PC-3 (cell line): ENCODE measurements around the gene BPGM. TPM values are rescaled to one million over a fixed set of nuclear protein-coding genes. Genes with fewer than 3 reads are reported as not detected.

Source experiments
- ATAC-seq: fragments of 200-7000 bp; cut with Tn5 transposase; 2 replicates; pipeline ENCODE4 v1.9.1; 2020; ENCODE audit warnings: mild to moderate bottlenecking, moderate library complexity
- BruUV-seq: library from RNA; stranded (reverse); fragments of 400-500 nt; replicated peaks from 2 replicates; lab custom pipeline; 2021; lab: Mats Ljungman, UMichigan
- CTCF ChIA-PET: fragments of 300-600 bp; sonication (Branson Sonifier 250); formaldehyde crosslinking; loops from one replicate; lab custom pipeline; 2022; ENCODE audit warnings: antibody characterized with exemption; lab: Charles Lee
- POLR2A ChIA-PET: fragments of 300-600 bp; sonication (Branson Sonifier 250); formaldehyde crosslinking; loops from one replicate; lab custom pipeline; 2022; ENCODE audit warnings: antibody characterized with exemption; ENCODE audit not compliant: unreplicated experiment; lab: Charles Lee
- DNase-seq: peaks from one replicate; pipeline ENCODE4 v3.0.0-alpha.2; 2015
- H2AFZ ChIP-seq: fragments of 300-600 bp; sonication (generic); 2 replicates; pipeline ENCODE4 v1.6.0; 2016; ENCODE audit warnings: antibody characterized with exemption, low read length
- H3F3A ChIP-seq: fragments of 300-600 bp; sonication (generic); one replicate; pipeline ENCODE4 v1.6.0; 2017; ENCODE audit warnings: antibody characterized with exemption, low read length, control low read depth, mild to moderate bottlenecking; ENCODE audit not compliant: unreplicated experiment
- H3K27ac ChIP-seq: fragments of 300-600 bp; sonication (generic); 2 replicates; pipeline ENCODE4 v1.5.1; 2016; ENCODE audit warnings: mild to moderate bottlenecking, low read length
- H3K27me3 ChIP-seq: fragments of 300-600 bp; sonication (generic); 2 replicates; pipeline ENCODE4 v1.6.1; 2016; ENCODE audit warnings: low read length, mixed read lengths
- H3K36me3 ChIP-seq: fragments of 300-600 bp; sonication (generic); 2 replicates; pipeline ENCODE4 v1.6.1; 2016; ENCODE audit warnings: low read depth, mixed run types, low read length, mixed read lengths
- H3K4me1 ChIP-seq: fragments of 300-600 bp; sonication (generic); 2 replicates; pipeline ENCODE4 v1.5.1; 2016; ENCODE audit warnings: low read length; ENCODE audit not compliant: insufficient read depth
- H3K4me2 ChIP-seq: fragments of 300-600 bp; sonication (generic); 2 replicates; pipeline ENCODE4 v1.6.0; 2016; ENCODE audit warnings: low read length
- H3K4me3 ChIP-seq: fragments of 300-600 bp; sonication (generic); 2 replicates; pipeline ENCODE4 v1.5.1; 2016; ENCODE audit warnings: mild to moderate bottlenecking, low read length, mixed read lengths
- H3K79me2 ChIP-seq: fragments of 300-600 bp; sonication (generic); 2 replicates; pipeline ENCODE4 v1.6.1; 2017; ENCODE audit warnings: low read length, mixed read lengths
- H3K9ac ChIP-seq: fragments of 300-600 bp; sonication (generic); 2 replicates; pipeline ENCODE4 v1.6.0; 2016; ENCODE audit warnings: mild to moderate bottlenecking, low read length
- H3K9me2 ChIP-seq: fragments of 300-600 bp; sonication (generic); replicated peaks from 2 replicates; pipeline ENCODE4 v1.6.1; 2016; ENCODE audit warnings: mixed run types, low read length, mixed read lengths
- H3K9me3 ChIP-seq: fragments of 300-600 bp; sonication (generic); 2 replicates; pipeline ENCODE4 v1.6.1; 2016; ENCODE audit warnings: low read length, mixed read lengths
- H4K20me1 ChIP-seq: fragments of 300-600 bp; sonication (generic); 2 replicates; pipeline ENCODE4 v1.6.1; 2016; ENCODE audit warnings: low read length, mixed read lengths
- CTCF ChIP-seq: fragments of 300-600 bp; sonication (generic); conservative IDR thresholded peaks from 2 replicates; pipeline ENCODE4 v1.5.1; 2017; ENCODE audit warnings: antibody characterized with exemption, low read depth, mild to moderate bottlenecking, low read length
- EZH2 ChIP-seq: fragments of 300-600 bp; sonication (generic); IDR thresholded peaks from one replicate; pipeline ENCODE4 v1.6.1; 2017; ENCODE audit warnings: antibody characterized with exemption, mild to moderate bottlenecking, low read length; ENCODE audit not compliant: unreplicated experiment
- EZH2phosphoT487 ChIP-seq: fragments of 300-600 bp; sonication (generic); IDR thresholded peaks from 2 replicates; pipeline ENCODE4 v1.6.1; 2018; ENCODE audit warnings: mild to moderate bottlenecking, antibody characterized with exemption, low read length, borderline replicate concordance
- intact Hi-C: fragments of 100-400 bp; cut with micrococcal nuclease; formaldehyde crosslinking; loops from 2 replicates; pipeline ENCODE4 v1.9.0; 2023
- total RNA-seq: library from RNA; depleted of rRNA; stranded (reverse); fragments of >200 nt; gene quantifications from 2 replicates; pipeline ENCODE4 v1.2.3, GENCODE V29; 2014; rRNA removed

Gene BPGM
- total RNA-seq, 1 experiment from 2014 or later = 14.6 TPM

GRCh38 chr7:134727711-134728110 lies 81.1 kb downstream of the BPGM start:
- no peaks in the 10 kb centered on the region for H3K27me3 ChIP-seq
- BruUV-seq = no TSS peak
- intact Hi-C loops = no loop called here
- no peak overlapping the region for H3K9ac ChIP-seq
- H3F3A ChIP-seq = no peaks in the 10 kb centered on the region
- TF ChIP-seq CTCF (no peak), EZH2phosphoT487 (no peak), EZH2 (no peak)
- H3K4me3 ChIP-seq = no peak overlapping the region
- no peaks in the 10 kb centered on the region for H3K36me3 ChIP-seq
- ChIA-PET CTCF (no interaction called here), POLR2A (no interaction called here)
- no peaks in the 10 kb centered on the region for H4K20me1 ChIP-seq
- no peaks in the 10 kb centered on the region for H3K9me2 ChIP-seq
- H3K4me2 ChIP-seq = no peak overlapping the region
- H3K4me1 ChIP-seq = no peaks in the 10 kb centered on the region
- no peak overlapping the region for H2AFZ ChIP-seq
- no peak overlapping the region for H3K27ac ChIP-seq
- no peaks in the 10 kb centered on the region for H3K9me3 ChIP-seq
- no peaks in the 10 kb centered on the region for H3K79me2 ChIP-seq
- DNase-seq = no peak
- no peak for ATAC-seq

Other genes starting within 250 kb of the BPGM start
- 1.6 TPM in 1 of 2 replicates, not detected in the other for gene AKR1B1, start 187.8 kb upstream of the BPGM start, total RNA-seq
- 8.3 and 8.8 TPM in 2 replicates for gene AKR1B10, start 119.3 kb upstream of the BPGM start, total RNA-seq
- 0.29 and 0.40 TPM in 2 replicates for gene AKR1B15, start 97.7 kb upstream of the BPGM start, total RNA-seq
- gene CALD1, start 132.8 kb downstream of the BPGM start, total RNA-seq = 22.1 and 42.4 TPM in 2 replicates